Subcutaneous abdominal adipose tissue (tissue), 5 donors: ENCODE data around the gene PLD1.

Experiments used
- H3K27ac ChIP-seq: one replicate; pipeline ENCODE4 v1.7.0; 2013; ENCODE audit warnings: low read depth, mild to moderate bottlenecking, inconsistent platforms, low read length, moderate library complexity
- H3K27me3 ChIP-seq, 5 donors: one replicate each; pipeline ENCODE4 v1.7.0; 2013; ENCODE audit warnings: low read length in 5 of 5, inconsistent platforms in 1 of 5; ENCODE audit not compliant: control insufficient read depth in 5 of 5, insufficient read depth in 4 of 5
- H3K36me3 ChIP-seq, 5 donors: one replicate each; pipeline ENCODE4 v1.7.0; 2013; ENCODE audit warnings: low read length in 5 of 5; ENCODE audit not compliant: control insufficient read depth in 5 of 5, insufficient read depth in 5 of 5
- H3K4me1 ChIP-seq, 5 donors: one replicate each; pipeline ENCODE4 v1.7.0; 2013; ENCODE audit warnings: low read length in 5 of 5, mild to moderate bottlenecking in 3 of 5, moderate library complexity in 1 of 5; ENCODE audit not compliant: control insufficient read depth in 5 of 5, insufficient read depth in 5 of 5
- H3K4me3 ChIP-seq, 5 donors: one replicate each; pipeline ENCODE4 v1.7.0; 2013; ENCODE audit warnings: low read length in 5 of 5, low read depth in 1 of 5
- H3K9ac ChIP-seq, 5 donors: one replicate each; pipeline ENCODE4 v1.7.0; 2013; ENCODE audit warnings: low read length in 5 of 5, mild to moderate bottlenecking in 4 of 5, moderate library complexity in 3 of 5
- H3K9me3 ChIP-seq, 5 donors: one replicate each; pipeline ENCODE4 v1.7.0; 2013; ENCODE audit warnings: low read length in 5 of 5; ENCODE audit not compliant: control insufficient read depth in 5 of 5
- donor health status: healthy.
- donor health status: healthy.
- donor health status: healthy.
- donor health status: healthy.
- donor health status: healthy.

The PLD1 gene

GRCh38 chr3:171684221-171684620 is 126.1 kb downstream of the PLD1 start:
- no peak overlapping the region for H3K27ac ChIP-seq

GRCh38 chr3:171682743-171683142 is 127.5 kb downstream of the PLD1 start:
- Histone ChIP-seq H3K4me3 (no peak overlapping the region), H3K27ac (no peak overlapping the region), H3K4me1 (peaks cover 0 to 1% (median 0%) of the 10 kb centered on the region in 5 donors)

More at GRCh38 chr3:171684221-171684620, 126.1 kb downstream of the PLD1 start:
- Histone ChIP-seq H3K36me3 (peaks cover 0 to 14% (median 8%) of the 10 kb centered on the region in 5 donors), H3K4me3 (no peak overlapping the region), H3K4me1 (peaks cover 0 to 9% (median 5%) of the 10 kb centered on the region in 5 donors), H3K27me3 (no peaks in the 10 kb centered on the region), H3K9ac (no peak overlapping the region), H3K9me3 (no peaks in the 10 kb centered on the region)

DNA sequence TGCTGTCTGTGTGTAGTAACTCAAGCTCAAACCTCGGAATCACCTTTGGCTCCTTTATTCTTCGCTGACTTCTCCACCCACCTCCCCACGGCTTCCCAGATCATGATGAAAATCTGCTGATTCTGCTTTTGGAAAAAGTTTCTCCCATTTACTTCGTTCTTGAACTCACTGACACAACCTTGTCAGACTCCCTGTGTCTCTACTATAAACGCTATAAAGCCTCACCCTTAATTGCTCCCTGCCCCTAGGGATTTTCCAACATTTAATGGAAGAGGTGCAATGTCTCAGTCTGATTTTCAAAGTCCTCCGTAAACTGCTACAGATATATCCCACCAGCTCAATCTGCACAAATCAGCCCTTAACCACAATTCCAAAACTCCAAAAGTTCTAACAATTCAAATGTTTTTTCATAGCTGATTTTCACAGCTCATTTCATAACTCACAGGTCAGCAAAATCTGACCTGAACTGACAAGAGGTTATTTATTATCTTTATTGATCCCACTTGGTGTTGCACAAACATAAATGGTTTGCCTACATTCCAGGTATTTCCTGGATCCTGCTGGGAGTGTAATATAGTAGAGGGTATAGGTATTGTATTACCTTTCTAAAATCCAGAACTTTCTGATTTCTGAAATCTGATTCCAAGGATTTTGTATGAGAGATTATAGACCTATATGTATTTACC is 129.4 kb downstream of the PLD1 start:
- no peak overlapping the region for H3K9ac ChIP-seq
- no peaks in the 10 kb centered on the region for H3K4me1 ChIP-seq
- H3K27me3 ChIP-seq: no peaks in the 10 kb centered on the region
- no peaks in the 10 kb centered on the region for H3K9me3 ChIP-seq
- H3K27ac ChIP-seq: no peak overlapping the region
- peaks cover 0 to 17% (median 8%) of the 10 kb centered on the region in 5 donors for H3K36me3 ChIP-seq
- no peak overlapping the region for H3K4me3 ChIP-seq

More at GRCh38 chr3:171682743-171683142, 127.5 kb downstream of the PLD1 start:
- Histone ChIP-seq H3K36me3 (peaks cover 0 to 14% (median 5%) of the 10 kb centered on the region in 5 donors), H3K9me3 (no peaks in the 10 kb centered on the region), H3K9ac (no peak overlapping the region), H3K27me3 (no peaks in the 10 kb centered on the region)

DNA sequence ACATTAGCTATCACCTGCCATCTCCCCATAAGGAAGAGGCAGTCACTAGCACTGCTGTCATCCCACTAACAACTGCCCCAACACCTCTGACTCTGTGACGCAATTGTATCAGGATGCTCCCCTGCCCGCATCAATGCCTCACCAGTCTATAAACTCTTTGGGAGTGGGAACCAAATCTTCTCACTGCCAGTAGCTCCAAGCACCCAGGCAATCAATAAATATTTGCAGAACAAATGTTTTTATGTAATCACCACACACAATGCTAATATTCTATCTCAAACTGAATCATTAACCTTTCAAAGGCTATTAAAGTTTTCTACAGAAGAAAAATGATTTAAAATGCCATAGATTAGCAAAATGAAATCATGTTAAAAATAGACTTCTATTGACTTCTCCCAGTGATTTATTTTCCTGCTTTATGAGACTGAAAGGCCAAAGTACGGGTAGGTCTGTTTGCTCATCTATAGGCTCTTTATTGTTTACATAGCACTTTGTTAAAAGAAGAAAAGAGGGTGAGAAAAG is 131.3 kb downstream of the PLD1 start:
- Histone ChIP-seq H3K36me3 (peaks cover 0 to 14% (median 8%) of the 10 kb centered on the region in 5 donors), H3K27me3 (no peaks in the 10 kb centered on the region), H3K9me3 (no peaks in the 10 kb centered on the region), H3K4me1 (no peaks in the 10 kb centered on the region), H3K4me3 (no peak overlapping the region), H3K27ac (no peak overlapping the region), H3K9ac (no peak overlapping the region)

GRCh38 chr3:171677706-171678105 is 132.6 kb downstream of the PLD1 start:
- no peaks in the 10 kb centered on the region for H3K4me1 ChIP-seq
- H3K9me3 ChIP-seq: no peaks in the 10 kb centered on the region
- H3K27ac ChIP-seq: no peak overlapping the region
- no peak overlapping the region for H3K4me3 ChIP-seq
- no peaks in the 10 kb centered on the region for H3K27me3 ChIP-seq
- peaks cover 2 to 12% (median 9%) of the 10 kb centered on the region in 5 donors for H3K36me3 ChIP-seq
- H3K9ac ChIP-seq: no peak overlapping the region

DNA sequence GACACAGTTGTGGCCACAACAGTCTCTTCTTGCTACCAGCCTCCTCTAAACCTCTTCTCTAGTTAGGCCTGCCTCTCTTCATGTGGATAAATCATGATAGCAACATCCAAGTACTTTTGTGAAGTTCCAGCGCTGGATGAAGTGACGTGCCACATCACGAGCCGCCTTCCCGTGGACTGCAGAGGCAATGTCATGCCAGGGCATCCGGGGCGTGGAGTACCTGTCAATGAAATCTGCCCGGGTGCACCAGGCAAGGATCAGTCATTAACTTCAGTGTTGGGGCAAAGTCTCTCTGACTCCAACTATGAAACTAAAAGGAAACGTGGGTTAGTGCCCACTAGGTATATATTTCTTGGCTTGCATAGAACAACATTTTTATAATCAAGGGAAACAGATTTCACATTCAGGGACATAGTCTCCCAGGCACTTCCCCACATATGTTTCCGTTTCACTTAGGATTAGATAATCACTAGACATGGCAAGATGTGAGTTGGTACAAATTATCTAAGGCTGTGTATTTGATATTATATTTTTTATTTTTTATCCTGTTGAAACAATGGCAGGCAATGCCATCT is 133.6 kb downstream of the PLD1 start:
- no peak overlapping the region for H3K9ac ChIP-seq

DNA sequence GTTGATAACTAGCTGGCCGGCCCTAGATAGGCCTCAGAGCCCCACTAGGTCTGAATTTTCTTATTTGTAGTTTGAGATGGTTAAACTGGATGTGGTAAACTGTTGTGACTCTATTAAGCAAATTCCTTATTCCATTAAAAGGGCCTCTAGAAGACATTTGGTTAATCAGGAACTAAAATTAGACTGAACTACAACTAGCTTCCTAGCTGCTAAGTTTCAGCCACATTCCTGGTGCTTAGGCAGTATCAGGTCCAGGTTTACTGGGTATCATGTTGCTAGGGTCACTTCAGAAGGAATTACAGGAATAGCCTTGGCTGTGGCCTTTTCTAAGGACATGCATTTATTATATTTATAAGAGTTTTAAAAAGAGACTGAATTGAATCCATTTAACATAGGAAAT is 136.3 kb downstream of the PLD1 start:
- no peak overlapping the region for H3K27ac ChIP-seq

More for the DNA sequence above, 133.6 kb downstream of the PLD1 start:
- Histone ChIP-seq H3K36me3 (peaks cover 3 to 20% (median 10%) of the 10 kb centered on the region in 5 donors), H3K9me3 (no peaks in the 10 kb centered on the region), H3K4me3 (no peak overlapping the region), H3K4me1 (no peaks in the 10 kb centered on the region), H3K27me3 (no peaks in the 10 kb centered on the region), H3K27ac (no peak overlapping the region)

DNA sequence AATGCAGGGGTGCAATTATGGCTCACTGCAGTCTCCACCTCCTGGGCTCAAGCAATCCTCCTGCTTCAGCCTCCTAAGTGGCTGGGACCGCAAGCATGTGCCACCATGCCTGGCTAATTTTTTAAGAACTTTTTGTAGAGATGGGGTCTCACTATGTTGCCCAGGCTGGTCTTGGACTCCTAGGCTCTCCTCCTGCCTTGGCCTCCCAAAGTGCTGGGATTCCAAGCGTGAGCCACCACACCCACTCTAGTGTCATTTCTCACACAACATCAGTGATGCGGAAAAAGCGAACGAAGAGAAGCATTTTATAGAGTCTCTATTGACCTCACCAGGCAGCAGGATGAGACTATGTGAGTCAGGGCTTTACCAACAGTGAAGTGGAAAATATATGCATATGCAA is 137.7 kb downstream of the PLD1 start:
- H3K4me1 ChIP-seq: no peaks in the 10 kb centered on the region
- H3K9me3 ChIP-seq: no peaks in the 10 kb centered on the region
- H3K4me3 ChIP-seq: no peak overlapping the region
- H3K27me3 ChIP-seq: no peaks in the 10 kb centered on the region
- H3K9ac ChIP-seq: no peak overlapping the region
- H3K27ac ChIP-seq: no peak overlapping the region
- H3K36me3 ChIP-seq: peaks cover 10 to 30% (median 18%) of the 10 kb centered on the region in 5 donors

More for the DNA sequence above, 136.3 kb downstream of the PLD1 start:
- H3K9me3 ChIP-seq: no peaks in the 10 kb centered on the region
- H3K27me3 ChIP-seq: no peaks in the 10 kb centered on the region
- no peak overlapping the region for H3K4me3 ChIP-seq
- no peak overlapping the region for H3K9ac ChIP-seq
- H3K36me3 ChIP-seq: peaks cover 5 to 27% (median 16%) of the 10 kb centered on the region in 5 donors
- no peaks in the 10 kb centered on the region for H3K4me1 ChIP-seq

DNA sequence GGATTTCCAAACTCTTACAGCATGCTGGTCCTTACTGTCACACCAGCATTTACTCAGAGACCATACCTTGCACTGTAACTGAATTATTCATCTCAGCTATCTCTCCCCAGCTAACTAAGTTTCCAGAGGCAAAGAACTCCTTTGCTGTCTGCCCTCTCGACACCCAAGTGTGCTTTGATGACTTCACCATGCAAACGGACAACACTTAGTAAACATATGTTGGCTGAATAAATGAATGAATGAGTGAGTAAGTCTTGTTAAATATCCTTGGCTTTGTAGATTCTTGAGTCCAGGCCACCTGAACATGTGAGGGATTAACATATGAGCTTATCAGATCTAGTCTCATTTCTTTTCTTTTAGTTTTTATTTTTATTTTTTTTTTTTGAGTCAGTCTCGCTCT is 138.2 kb downstream of the PLD1 start:
- no peaks in the 10 kb centered on the region for H3K9me3 ChIP-seq
- H3K27me3 ChIP-seq: no peaks in the 10 kb centered on the region
- peaks cover 13 to 34% (median 21%) of the 10 kb centered on the region in 5 donors for H3K36me3 ChIP-seq
- H3K4me3 ChIP-seq: no peak overlapping the region
- H3K9ac ChIP-seq: no peak overlapping the region
- no peaks in the 10 kb centered on the region for H3K4me1 ChIP-seq
- H3K27ac ChIP-seq: no peak overlapping the region

- Histone ChIP-seq H3K36me3 (peaks cover 13 to 37% (median 24%) of the 10 kb centered on the region in 5 donors), H3K4me1 (no peaks in the 10 kb centered on the region)
Observed at GRCh38 chr3:171671709-171672108, 138.6 kb downstream of the PLD1 start.

More at GRCh38 chr3:171671709-171672108, 138.6 kb downstream of the PLD1 start:
- no peaks in the 10 kb centered on the region for H3K27me3 ChIP-seq
- H3K9ac ChIP-seq: no peak overlapping the region
- no peaks in the 10 kb centered on the region for H3K9me3 ChIP-seq
- no peak overlapping the region for H3K4me3 ChIP-seq
- no peak overlapping the region for H3K27ac ChIP-seq
